ENCODE measurements around the gene JADE2. TPM values are rescaled to one million over a fixed set of nuclear protein-coding genes. Genes with fewer than 3 reads are reported as not detected.

JADE2 gene
- total and polyA plus RNA-seq, 2 experiments from 2014 or later = 16.2 to 40.8 TPM

DNA sequence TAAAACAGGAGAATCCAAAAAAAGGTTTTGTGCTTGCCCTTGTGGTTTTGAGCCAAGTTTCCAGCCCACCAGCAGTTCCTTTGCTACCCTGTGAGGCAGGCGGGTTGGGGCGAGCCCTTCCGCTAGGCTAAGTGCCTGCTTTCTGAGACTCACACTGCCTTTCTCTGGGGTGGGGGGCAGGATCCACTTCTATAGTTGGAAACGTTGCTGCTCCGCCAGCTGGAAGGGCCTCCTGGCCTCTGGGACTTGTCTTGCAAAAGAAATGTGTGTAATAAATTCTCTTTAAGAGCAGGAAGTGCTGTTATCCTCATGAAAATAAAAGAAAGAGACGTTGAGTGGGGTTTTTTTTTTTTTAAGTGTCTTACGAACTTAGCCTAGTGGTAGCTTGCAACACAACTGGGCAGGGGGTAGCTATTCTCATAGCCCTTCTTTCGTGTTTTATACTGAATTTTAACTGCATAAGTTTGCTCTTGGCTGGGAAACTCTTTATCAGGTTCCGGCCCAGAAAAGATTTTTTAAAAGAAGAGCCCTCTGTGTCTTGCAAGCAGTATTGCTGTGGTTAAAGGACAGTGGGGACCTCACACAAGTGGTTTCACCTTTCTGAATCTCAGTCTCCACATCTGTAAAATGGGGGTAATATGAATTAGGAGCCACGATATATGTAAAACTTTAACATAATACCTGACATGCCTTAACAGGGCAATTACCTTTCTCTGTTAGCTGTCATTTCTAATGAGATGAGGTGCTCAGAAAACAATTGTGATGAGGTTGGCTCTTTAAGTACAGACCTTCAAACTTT lies 19.8 kb downstream of the JADE2 start (continued):
- TF ChIP-seq, protein P1, sequence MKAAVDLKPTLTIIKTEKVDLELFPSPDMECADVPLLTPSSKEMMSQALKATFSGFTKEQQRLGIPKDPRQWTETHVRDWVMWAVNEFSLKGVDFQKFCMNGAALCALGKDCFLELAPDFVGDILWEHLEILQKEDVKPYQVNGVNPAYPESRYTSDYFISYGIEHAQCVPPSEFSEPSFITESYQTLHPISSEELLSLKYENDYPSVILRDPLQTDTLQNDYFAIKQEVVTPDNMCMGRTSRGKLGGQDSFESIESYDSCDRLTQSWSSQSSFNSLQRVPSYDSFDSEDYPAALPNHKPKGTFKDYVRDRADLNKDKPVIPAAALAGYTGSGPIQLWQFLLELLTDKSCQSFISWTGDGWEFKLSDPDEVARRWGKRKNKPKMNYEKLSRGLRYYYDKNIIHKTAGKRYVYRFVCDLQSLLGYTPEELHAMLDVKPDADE (IDR thresholded peaks at IDR 0.05) = no peak
- TF ChIP-seq CREB1 (CRISPR knock-in tag; IDR thresholded peaks at IDR 0.05; ENCODE audit: low read depth) = no peak
- TF ChIP-seq STAT1 (IDR thresholded peaks at IDR 0.05; ENCODE audit: unreplicated experiment) = no peak
- TF ChIP-seq POLR2AphosphoS5 (IDR thresholded peaks at IDR 0.05; ENCODE audit: low read depth) = no peak
- TF ChIP-seq, protein P2, sequence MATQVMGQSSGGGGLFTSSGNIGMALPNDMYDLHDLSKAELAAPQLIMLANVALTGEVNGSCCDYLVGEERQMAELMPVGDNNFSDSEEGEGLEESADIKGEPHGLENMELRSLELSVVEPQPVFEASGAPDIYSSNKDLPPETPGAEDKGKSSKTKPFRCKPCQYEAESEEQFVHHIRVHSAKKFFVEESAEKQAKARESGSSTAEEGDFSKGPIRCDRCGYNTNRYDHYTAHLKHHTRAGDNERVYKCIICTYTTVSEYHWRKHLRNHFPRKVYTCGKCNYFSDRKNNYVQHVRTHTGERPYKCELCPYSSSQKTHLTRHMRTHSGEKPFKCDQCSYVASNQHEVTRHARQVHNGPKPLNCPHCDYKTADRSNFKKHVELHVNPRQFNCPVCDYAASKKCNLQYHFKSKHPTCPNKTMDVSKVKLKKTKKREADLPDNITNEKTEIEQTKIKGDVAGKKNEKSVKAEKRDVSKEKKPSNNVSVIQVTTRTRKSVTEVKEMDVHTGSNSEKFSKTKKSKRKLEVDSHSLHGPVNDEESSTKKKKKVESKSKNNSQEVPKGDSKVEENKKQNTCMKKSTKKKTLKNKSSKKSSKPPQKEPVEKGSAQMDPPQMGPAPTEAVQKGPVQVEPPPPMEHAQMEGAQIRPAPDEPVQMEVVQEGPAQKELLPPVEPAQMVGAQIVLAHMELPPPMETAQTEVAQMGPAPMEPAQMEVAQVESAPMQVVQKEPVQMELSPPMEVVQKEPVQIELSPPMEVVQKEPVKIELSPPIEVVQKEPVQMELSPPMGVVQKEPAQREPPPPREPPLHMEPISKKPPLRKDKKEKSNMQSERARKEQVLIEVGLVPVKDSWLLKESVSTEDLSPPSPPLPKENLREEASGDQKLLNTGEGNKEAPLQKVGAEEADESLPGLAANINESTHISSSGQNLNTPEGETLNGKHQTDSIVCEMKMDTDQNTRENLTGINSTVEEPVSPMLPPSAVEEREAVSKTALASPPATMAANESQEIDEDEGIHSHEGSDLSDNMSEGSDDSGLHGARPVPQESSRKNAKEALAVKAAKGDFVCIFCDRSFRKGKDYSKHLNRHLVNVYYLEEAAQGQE (IDR thresholded peaks at IDR 0.05; ENCODE audit: unreplicated experiment) = no peak
- no peak for TF ChIP-seq ZNF331 (CRISPR knock-in tag; IDR thresholded peaks at IDR 0.05; ENCODE audit: low read depth)
- TF ChIP-seq EZH2 (IDR thresholded peaks at IDR 0.05; ENCODE audit: low read depth, unreplicated experiment) = no peak
- TF ChIP-seq JUNB (IDR thresholded peaks at IDR 0.05; ENCODE audit: unreplicated experiment) = no peak
- TF ChIP-seq NANOG (IDR thresholded peaks at IDR 0.05; ENCODE audit: borderline replicate concordance) = no peak

DNA sequence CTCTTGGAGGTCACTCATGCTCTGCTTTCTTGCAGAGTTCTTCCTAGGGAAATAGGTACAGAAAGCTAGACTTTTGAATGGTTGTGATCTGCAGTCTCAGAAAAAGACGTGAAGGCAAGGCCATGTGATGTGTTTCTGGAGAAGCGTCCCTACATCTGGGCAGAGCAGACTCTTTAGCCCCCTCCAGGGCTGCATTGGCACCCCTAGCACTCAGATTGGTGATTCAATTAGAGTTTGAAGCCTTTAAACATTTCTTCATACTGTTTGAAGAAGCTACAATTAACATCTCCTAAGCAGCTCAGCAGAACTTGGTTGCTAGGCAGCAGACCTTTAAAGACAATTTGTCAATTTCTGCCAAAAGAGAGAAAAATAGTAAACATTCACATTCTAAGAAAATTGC lies 21.6 kb downstream of the JADE2 start:
- no peaks in the 10 kb centered on the region for H3K9me2 ChIP-seq (ENCODE audit: insufficient read depth)
- H3K27me3 ChIP-seq (ENCODE audit: insufficient read depth) = no peaks in the 10 kb centered on the region
- TF ChIP-seq POLR2AphosphoS5 (IDR thresholded peaks at IDR 0.05; ENCODE audit: low read depth) = no peak
- 0 out of 2 replicates have a peak overlapping the region, but pooled peaks have one; percentile 26 for H3K27ac ChIP-seq (ENCODE audit: low read depth)
- no peak overlapping the region for H3K4me3 Mint-ChIP-seq
- H3K79me2 ChIP-seq (replicated peaks; ENCODE audit: insufficient read depth) = peaks cover 34% of the 10 kb centered on the region
- H3K9me3 Mint-ChIP-seq = no peaks in the 10 kb centered on the region
- peaks cover 5% of the 10 kb centered on the region for H3K27me3 Mint-ChIP-seq (ENCODE audit: insufficient read depth, low read depth, poor library complexity)
- peaks cover 34% of the 10 kb centered on the region for H3K4me1 Mint-ChIP-seq
- DNase-seq (ENCODE audit: low spot score) (no peak), ATAC-seq (no peak)
- H3K4me3 ChIP-seq = no peak overlapping the region
- peaks cover 49% of the 10 kb centered on the region for H3K36me3 Mint-ChIP-seq (ENCODE audit: low read depth)
- no peak overlapping the region for H3K4me2 ChIP-seq
- no peak overlapping the region for H3K27ac Mint-ChIP-seq
- no peak overlapping the region for H2AFZ ChIP-seq
- peaks cover 7% of the 10 kb centered on the region; the same call in 1 of the 2 replicates for H3K36me3 ChIP-seq (ENCODE audit: insufficient read depth)
- H3K4me1 ChIP-seq (ENCODE audit: insufficient read depth) = peaks cover 6% of the 10 kb centered on the region; the same call in 1 of the 2 replicates
- H4K20me1 ChIP-seq (replicated peaks; ENCODE audit: insufficient read depth) = peaks cover 12% of the 10 kb centered on the region; the same call in 1 of the 2 replicates
- peaks cover 8% of the 10 kb centered on the region; the same call in 1 of the 2 replicates for H3F3A ChIP-seq (replicated peaks; ENCODE audit: low read depth)

Data from GM23338 (cell line).